Epithelial cell of proximal tubule (primary cell): ENCODE data around the gene IGLL1. TPM values are rescaled to one million over a fixed set of nuclear protein-coding genes. Genes with fewer than 3 reads are reported as not detected.
"Not testable (repeated sequence)": the region's sequence is repeated elsewhere in the genome, so short reads cannot be mapped to it uniquely, and the experiment has no call there.

Experiments used
- DNase-seq: peaks from one replicate; pipeline ENCODE4 v3.0.0-alpha.2; 2011; ENCODE audit warnings: low read depth
- H3K4me3 ChIP-seq: 2 replicates; pipeline ENCODE4 v1.5.1; 2011; ENCODE audit warnings: low read depth, mild to moderate bottlenecking, low read length
- total RNA-seq: library from RNA; depleted of rRNA; stranded (reverse); fragments of >200 nt; gene quantifications from 2 replicates; pipeline ENCODE4 v1.2.3, GENCODE V29; 2015
- TF ChIP-seq, protein P1 (sequence below): conservative IDR thresholded peaks from 2 replicates; pipeline ENCODE4 v1.5.1; 2012; ENCODE audit warnings: low read depth, mild to moderate bottlenecking, low read length

Gene IGLL1
- total RNA-seq, 1 donor from 2014 or later, result not detected

DNA sequence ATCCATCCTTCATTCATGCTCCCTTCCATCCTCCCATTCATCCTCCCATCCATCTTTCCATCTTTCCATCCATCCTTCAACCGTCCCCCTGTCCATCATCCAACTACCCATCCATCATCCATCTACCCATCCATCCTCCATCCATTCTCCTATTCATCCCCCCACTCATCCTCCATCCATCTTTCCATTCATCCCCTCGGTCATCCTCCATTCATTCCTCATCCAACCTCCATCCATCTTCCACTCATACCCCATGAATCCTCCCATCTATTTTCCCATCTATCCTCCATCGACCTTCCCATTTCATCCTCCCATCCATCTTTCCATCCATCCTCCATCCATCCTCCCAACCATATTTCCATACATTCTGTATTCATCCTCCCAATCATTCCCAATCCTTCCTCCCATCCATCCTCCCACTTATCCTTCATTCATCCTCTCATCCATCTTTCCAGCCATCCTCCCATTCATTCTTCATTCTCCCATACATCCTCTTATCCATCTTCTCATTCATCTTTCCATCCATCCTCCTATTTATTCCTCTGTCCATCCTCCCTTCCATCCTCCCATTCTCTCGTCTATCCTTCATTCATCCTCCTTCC, 29.9 kb downstream of the IGLL1 start:
- no peak overlapping the region for H3K4me3 ChIP-seq
- TF ChIP-seq, protein P1, sequence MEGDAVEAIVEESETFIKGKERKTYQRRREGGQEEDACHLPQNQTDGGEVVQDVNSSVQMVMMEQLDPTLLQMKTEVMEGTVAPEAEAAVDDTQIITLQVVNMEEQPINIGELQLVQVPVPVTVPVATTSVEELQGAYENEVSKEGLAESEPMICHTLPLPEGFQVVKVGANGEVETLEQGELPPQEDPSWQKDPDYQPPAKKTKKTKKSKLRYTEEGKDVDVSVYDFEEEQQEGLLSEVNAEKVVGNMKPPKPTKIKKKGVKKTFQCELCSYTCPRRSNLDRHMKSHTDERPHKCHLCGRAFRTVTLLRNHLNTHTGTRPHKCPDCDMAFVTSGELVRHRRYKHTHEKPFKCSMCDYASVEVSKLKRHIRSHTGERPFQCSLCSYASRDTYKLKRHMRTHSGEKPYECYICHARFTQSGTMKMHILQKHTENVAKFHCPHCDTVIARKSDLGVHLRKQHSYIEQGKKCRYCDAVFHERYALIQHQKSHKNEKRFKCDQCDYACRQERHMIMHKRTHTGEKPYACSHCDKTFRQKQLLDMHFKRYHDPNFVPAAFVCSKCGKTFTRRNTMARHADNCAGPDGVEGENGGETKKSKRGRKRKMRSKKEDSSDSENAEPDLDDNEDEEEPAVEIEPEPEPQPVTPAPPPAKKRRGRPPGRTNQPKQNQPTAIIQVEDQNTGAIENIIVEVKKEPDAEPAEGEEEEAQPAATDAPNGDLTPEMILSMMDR, result no peak
- DNase-seq, result no peak

DNA sequence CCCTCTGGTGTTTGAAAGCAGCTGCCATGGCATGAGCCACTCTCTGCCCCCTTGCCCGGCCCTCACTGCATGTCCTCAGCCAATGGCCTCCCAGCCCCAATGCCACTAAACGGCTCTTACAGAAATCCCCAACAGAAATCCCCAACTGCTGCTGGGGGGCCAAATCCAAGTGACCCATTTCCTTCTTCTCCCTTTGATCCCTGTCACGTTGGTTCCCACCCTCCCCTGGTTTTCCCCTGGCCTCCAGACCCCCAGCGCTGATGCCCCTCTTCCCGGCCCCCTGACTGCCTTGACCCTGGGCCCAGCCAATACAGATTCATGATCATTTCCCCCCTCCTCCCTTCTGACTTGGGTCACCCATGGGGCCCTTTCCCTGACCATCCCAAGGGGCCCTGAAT, 30.9 kb downstream of the IGLL1 start:
- no peak for DNase-seq
- H3K4me3 ChIP-seq, result no peak overlapping the region
- TF ChIP-seq, protein P1, result no peak

DNA sequence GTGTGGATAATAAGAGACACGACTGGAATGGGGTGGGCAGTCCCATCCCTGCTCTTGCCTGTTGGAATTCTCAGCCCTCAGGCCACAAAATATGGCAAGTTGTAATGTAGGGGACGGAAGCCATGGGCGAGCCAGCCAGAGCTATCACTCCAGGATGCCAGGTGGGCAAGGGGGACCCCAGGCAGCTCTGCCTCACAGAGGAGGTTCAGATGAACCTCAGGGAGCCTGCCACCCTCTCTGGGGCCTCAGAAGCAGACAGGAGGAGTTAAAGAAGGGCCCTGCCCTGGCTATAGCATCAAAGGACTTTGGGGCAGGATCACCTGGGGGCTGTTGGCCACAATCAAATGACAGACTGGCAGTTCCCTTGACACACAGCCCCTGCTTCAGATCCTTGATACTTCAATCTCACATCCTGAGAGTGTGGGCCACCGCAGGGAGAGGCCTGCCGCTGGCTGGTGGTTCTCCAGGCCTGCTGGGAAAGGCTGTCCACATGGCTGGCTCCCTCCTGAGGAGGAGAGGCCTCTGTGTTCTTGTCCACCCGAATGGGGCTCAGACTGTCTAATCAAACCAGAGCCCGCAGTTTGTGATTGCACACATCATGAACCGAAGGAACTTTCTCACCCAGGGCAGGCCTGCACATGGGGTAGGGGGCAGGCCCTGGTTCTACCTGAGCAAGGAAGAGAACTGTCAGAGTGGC, 31.4 kb downstream of the IGLL1 start:
- no peak overlapping the region for H3K4me3 ChIP-seq
- TF ChIP-seq, protein P1, result no peak
- DNase-seq, result no peak

DNA sequence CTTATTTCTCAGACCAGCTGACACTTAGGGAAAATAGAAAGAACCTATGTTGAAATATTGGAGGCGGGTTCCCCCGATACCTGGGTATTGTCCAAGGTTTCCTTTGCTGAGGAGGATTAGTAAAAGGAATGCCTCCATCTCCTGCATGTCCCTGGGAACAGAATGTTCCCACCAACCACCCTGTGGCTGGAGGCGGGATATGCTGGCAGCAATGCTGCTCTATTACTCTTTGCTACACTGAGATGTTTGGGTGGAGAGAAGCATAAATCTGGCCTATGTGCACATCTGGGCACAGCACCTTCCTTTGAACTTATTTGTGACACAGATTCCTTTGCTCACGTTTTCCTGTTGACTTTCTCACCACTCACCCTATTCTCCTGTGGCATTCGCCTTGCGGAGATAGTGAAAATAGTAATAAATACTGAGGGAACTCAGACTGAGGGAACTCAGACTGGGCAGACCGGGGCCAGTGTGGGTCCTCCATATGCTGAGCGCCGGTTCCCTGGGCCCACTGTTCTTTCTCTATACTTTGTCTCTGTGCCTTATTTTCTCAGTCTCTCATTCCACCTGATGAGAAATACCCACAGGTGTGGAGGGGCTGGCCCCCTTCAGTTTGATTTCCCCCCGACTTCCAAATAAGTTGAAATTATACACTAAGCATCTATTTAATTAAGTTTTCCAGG, 32.1 kb downstream of the IGLL1 start:
- DNase-seq, result no peak
- TF ChIP-seq, protein P1, result no peak
- H3K4me3 ChIP-seq, result no peak overlapping the region

DNA sequence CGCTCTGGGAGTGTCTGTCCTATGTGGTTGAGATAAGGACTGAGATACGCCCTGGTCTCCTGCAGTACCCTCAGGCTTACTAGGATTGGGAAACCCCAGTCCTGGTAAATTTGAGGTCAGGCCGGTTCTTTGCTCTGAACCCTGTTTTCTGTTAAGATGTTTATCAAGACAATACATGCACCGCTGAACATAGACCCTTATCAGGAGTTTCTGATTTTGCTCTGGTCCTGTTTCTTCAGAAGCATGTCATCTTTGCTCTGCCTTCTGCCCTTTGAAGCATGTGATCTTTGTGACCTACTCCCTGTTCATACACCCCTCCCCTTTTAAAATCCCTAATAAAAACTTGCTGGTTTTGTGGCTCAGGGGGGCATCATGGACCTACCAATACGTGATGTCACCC, 32.7 kb downstream of the IGLL1 start:
- not testable (repeated sequence) for H3K4me3 ChIP-seq, DNase-seq

DNA sequence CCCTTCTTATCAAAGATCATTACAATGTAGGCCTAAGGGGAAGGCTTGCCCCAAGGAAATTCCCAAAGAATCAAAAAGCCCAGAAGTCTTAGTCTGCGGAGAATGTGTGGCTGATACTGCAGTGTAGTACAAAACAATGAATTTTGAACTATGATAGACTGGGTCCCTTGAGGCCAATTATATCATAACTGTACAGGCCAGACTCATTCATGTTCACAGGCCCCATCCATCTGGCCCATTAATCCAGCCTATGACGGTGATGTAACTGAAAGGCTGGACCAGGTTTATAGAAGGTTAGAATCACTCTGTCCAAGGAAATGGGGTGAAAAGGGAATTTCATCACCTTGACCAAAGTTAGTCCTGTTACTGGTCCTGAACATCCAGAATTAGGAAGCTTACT, 35.2 kb downstream of the IGLL1 start:
- TF ChIP-seq, protein P1, result no peak
- no peak overlapping the region for H3K4me3 ChIP-seq
- DNase-seq, result no peak

DNA sequence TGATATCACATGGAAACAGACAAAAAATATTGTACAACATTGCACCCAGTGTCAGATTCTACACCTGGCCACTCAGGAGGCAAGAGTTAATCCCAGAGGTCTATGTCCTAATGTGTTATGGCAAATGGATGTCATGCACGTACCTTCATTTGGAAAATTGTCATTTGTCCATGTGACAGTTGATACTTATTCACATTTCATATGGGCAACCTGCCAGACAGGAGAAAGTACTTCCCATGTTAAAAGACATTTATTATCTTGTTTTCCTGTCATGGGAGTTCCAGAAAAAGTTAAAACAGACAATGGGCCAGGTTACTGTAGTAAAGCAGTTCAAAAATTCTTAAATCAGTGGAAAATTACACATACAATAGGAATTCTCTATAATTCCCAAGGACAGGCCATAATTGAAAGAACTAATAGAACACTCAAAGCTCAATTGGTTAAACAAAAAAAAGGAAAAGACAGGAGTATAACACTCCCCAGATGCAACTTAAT, 36.5 kb downstream of the IGLL1 start:
- DNase-seq, result not testable (repeated sequence)

More for the DNA sequence above, 36.5 kb downstream of the IGLL1 start:
- H3K4me3 ChIP-seq, result not testable (repeated sequence)
